ENCODE measurements around the gene PLG.
A peak's percentile ranks its signal among the peaks of the same experiment; 100 is the strongest.
"Not testable (repeated sequence)": the region's sequence is repeated elsewhere in the genome, so short reads cannot be mapped to it uniquely, and the experiment has no call there.

PLG gene

GRCh38 chr6:160733050-160733646 lies 31.1 kb downstream of the PLG start:
- TF ChIP-seq CTCF (conservative IDR thresholded peaks at IDR 0.05; ENCODE audit: low read depth, low read length): peak; percentile 61
- no peak overlapping the region for H3K4me3 ChIP-seq (ENCODE audit: low read length)
- DNase-seq (ENCODE audit: low read depth): no peak

GRCh38 chr6:160734627-160735026 lies 32.6 kb downstream of the PLG start:
- DNase-seq (ENCODE audit: low read depth): no peak
- no peak for TF ChIP-seq CTCF (conservative IDR thresholded peaks at IDR 0.05; ENCODE audit: low read depth, low read length)
- H3K4me3 ChIP-seq (ENCODE audit: low read length): no peak overlapping the region

GRCh38 chr6:160735523-160735922 lies 33.5 kb downstream of the PLG start:
- TF ChIP-seq CTCF (conservative IDR thresholded peaks at IDR 0.05; ENCODE audit: low read depth, low read length): no peak
- no peak for DNase-seq (ENCODE audit: low read depth)
- H3K4me3 ChIP-seq (ENCODE audit: low read length): no peak overlapping the region

GRCh38 chr6:160737934-160738333 lies 35.9 kb downstream of the PLG start:
- no peak for DNase-seq (ENCODE audit: low read depth)
- no peak overlapping the region for H3K4me3 ChIP-seq (ENCODE audit: low read length)
- TF ChIP-seq CTCF (conservative IDR thresholded peaks at IDR 0.05; ENCODE audit: low read depth, low read length): no peak

- DNase-seq (ENCODE audit: low read depth): no peak
- no peak for TF ChIP-seq CTCF (conservative IDR thresholded peaks at IDR 0.05; ENCODE audit: low read depth, low read length)
- no peak overlapping the region for H3K4me3 ChIP-seq (ENCODE audit: low read length)
These were observed 37.9 kb downstream of the PLG start for GRCh38 chr6:160739955-160740354.

- DNase-seq (ENCODE audit: low read depth); H3K4me3 ChIP-seq (ENCODE audit: low read length): not testable (repeated sequence)
These were observed 39.0 kb downstream of the PLG start for GRCh38 chr6:160741012-160741411.

GRCh38 chr6:160742090-160742489 lies 40.0 kb downstream of the PLG start:
- TF ChIP-seq CTCF (conservative IDR thresholded peaks at IDR 0.05; ENCODE audit: low read depth, low read length): no peak
- no peak for DNase-seq (ENCODE audit: low read depth)
- no peak overlapping the region for H3K4me3 ChIP-seq (ENCODE audit: low read length)

- no peak overlapping the region for H3K4me3 ChIP-seq (ENCODE audit: low read length)
- TF ChIP-seq CTCF (conservative IDR thresholded peaks at IDR 0.05; ENCODE audit: low read depth, low read length): no peak
- no peak for DNase-seq (ENCODE audit: low read depth)
These were observed 48.2 kb downstream of the PLG start for GRCh38 chr6:160750276-160750689.

- not testable (repeated sequence) for DNase-seq (ENCODE audit: low read depth)
These were observed 51.2 kb downstream of the PLG start for GRCh38 chr6:160753211-160753610.

More at GRCh38 chr6:160753211-160753610, 51.2 kb downstream of the PLG start:
- H3K4me3 ChIP-seq (ENCODE audit: low read length): not testable (repeated sequence)
